ENCODE measurements around the gene CFAP100. TPM values are rescaled to one million over a fixed set of nuclear protein-coding genes. Genes with fewer than 3 reads are reported as not detected.

CFAP100 gene
- total and polyA plus RNA-seq, 9 of the 15 experiments (the other 6 are each of a cell fraction or from before 2014, with no cell fraction given) = not detected

GRCh38 chr3:126431103-126431534, 36.4 kb downstream of the CFAP100 start:
- DNase-seq (ENCODE audit: extremely low read depth in 1 of 4, low spot score in 3 of 4) (no peak), ATAC-seq (no peak), FAIRE-seq (no peak)
- ChIA-PET CTCF (ENCODE audit: low intra/inter-chr PET ratio) (no interaction called here), POLR2A (interaction anchor here (0.6 kb wide), 1 partner anchor 298 kb away, joined by 4 read pairs; no protein-coding TSS in a partner anchor)
- no peaks in the 10 kb centered on the region for H3K79me2 ChIP-seq (ENCODE audit: control insufficient read depth, insufficient read depth, low read length)
- BruUV-seq (replicated peaks) = no TSS peak
- no peak overlapping the region for H2AFZ ChIP-seq (ENCODE audit: low read depth, low read length)
- H3K9ac ChIP-seq (ENCODE audit: insufficient read depth in 1 of 2, low read depth in 2 of 2, low read length in 2 of 2) = no peak overlapping the region
- intact Hi-C loops (cut with micrococcal nuclease) = no loop called here
- TF ChIP-seq SIN3A (IDR thresholded peaks at IDR 0.05; ENCODE audit: borderline replicate concordance in 2 of 2, control insufficient read depth in 1 of 2, low read depth in 2 of 2, low read length in 2 of 2) (no peak), IRF1 (CRISPR knock-in tag; IDR thresholded peaks at IDR 0.05; ENCODE audit: borderline replicate concordance) (no peak), KDM1A (IDR thresholded peaks at IDR 0.05) (no peak), SPI1 (IDR thresholded peaks at IDR 0.05; ENCODE audit: borderline replicate concordance, low read depth, low read length) (no peak), SMARCC2 (IDR thresholded peaks at IDR 0.05; ENCODE audit: low read depth) (no peak), TFE3 (CRISPR knock-in tag; IDR thresholded peaks at IDR 0.05) (no peak), PHF20 (IDR thresholded peaks at IDR 0.05; ENCODE audit: partially characterized antibody) (no peak), ARID3A (IDR thresholded peaks at IDR 0.05; ENCODE audit: borderline replicate concordance, low read depth, low read length) (no peak), CREB5 (CRISPR knock-in tag; IDR thresholded peaks at IDR 0.05) (no peak), BRD4 (IDR thresholded peaks at IDR 0.05) (no peak), SMAD2 (IDR thresholded peaks at IDR 0.05; ENCODE audit: low read depth, low read length) (no peak), DEAF1 (CRISPR knock-in tag; IDR thresholded peaks at IDR 0.05) (no peak)
- H3K36me3 ChIP-seq (ENCODE audit: control insufficient read depth, insufficient read depth, low read length) = no peaks in the 10 kb centered on the region
- H3K4me3 ChIP-seq = no peak overlapping the region
- no peaks in the 10 kb centered on the region for H3K9me1 ChIP-seq (ENCODE audit: control insufficient read depth, insufficient read depth, low read length)
- H3K4me2 ChIP-seq (ENCODE audit: insufficient read depth, low read length) = no peak overlapping the region
- H3K4me1 ChIP-seq (replicated peaks in 1 of 2; ENCODE audit: control insufficient read depth in 2 of 2, insufficient read depth in 2 of 2, low read length in 2 of 2) = no peaks in the 10 kb centered on the region; a peak in 1 of 5 replicates
- in situ Hi-C loops (cut with MboI) = no loop called here
- H4K20me1 ChIP-seq (replicated peaks; ENCODE audit: control insufficient read depth, insufficient read depth, low read length) = no peaks in the 10 kb centered on the region
- H3K27me3 ChIP-seq (ENCODE audit: control insufficient read depth in 2 of 2, insufficient read depth in 2 of 2, low read length in 2 of 2) = no peaks in the 10 kb centered on the region
- H3K27ac ChIP-seq (ENCODE audit: extremely low read depth, low read depth, low read length) = no peak overlapping the region
- 9% methylated on average over 1 of the region's 1 CpG for WGBS (ENCODE audit: insufficient coverage, low coverage, missing lambda C conversion rate)
- no peaks in the 10 kb centered on the region for H3K9me3 ChIP-seq (replicated peaks; ENCODE audit: control insufficient read depth, insufficient read depth, low read depth, low read length)

All from K562 (cell line).